Heart left ventricle (tissue), 16 donors: ENCODE data around the gene DES. TPM values are rescaled to one million over a fixed set of nuclear protein-coding genes. Genes with fewer than 3 reads are reported as not detected.

Source experiments
- ATAC-seq, 4 donors: fragments of 200-7000 bp; cut with Tn5 transposase; one replicate each; pipeline ENCODE4 v1.9.1; 2020 to 2022; ENCODE audit warnings: moderate library complexity in 4 of 4, mild to moderate bottlenecking in 3 of 4, moderate number of reproducible peaks in 1 of 4
- DNase-seq, 5 donors: peaks; one replicate each; pipeline ENCODE4 v3.0.0-alpha.2; 2020
- H3K27ac ChIP-seq, 12 donors: fragments of 200-600 bp; sonication (generic) in 4 of 12; one replicate each; pipeline versions ENCODE4 v1.5.0 to v1.8.0; 2016 to 2022; ENCODE audit warnings: mild to moderate bottlenecking in 2 of 12
- H3K27me3 ChIP-seq, 9 donors: fragments of 200-600 bp; sonication (generic) in 2 of 9; one replicate each; pipeline versions ENCODE4 v1.5.1 to v1.8.0; 2016 to 2022; ENCODE audit warnings: mild to moderate bottlenecking in 3 of 9
- H3K36me3 ChIP-seq, 9 donors: fragments of 200-600 bp; sonication (generic) in 2 of 9; one replicate each; pipeline versions ENCODE4 v1.5.0 to v1.8.0; 2018 to 2022; ENCODE audit warnings: mild to moderate bottlenecking in 2 of 9
- H3K4me1 ChIP-seq, 12 donors: fragments of 200-600 bp; sonication (generic) in 4 of 12; one replicate each; pipeline versions ENCODE4 v1.5.0 to v1.8.0; 2016 to 2022; ENCODE audit warnings: mild to moderate bottlenecking in 3 of 12
- H3K4me3 ChIP-seq, 12 donors: fragments of 200-600 bp; sonication (generic) in 4 of 12; one replicate each; pipeline versions ENCODE4 v1.5.0 to v1.8.0; 2017 to 2022; ENCODE audit warnings: mild to moderate bottlenecking in 9 of 12, moderate library complexity in 4 of 12
- H3K9me3 ChIP-seq, 12 donors: fragments of 200-600 bp; sonication (generic) in 4 of 12; one replicate each; pipeline versions ENCODE4 v1.5.0 to v1.8.0; 2016 to 2022; ENCODE audit warnings: mild to moderate bottlenecking in 1 of 12
- CTCF ChIP-seq, 12 donors: fragments of 200-600 bp; sonication (generic) in 4 of 12; IDR thresholded peaks; one replicate each; pipeline versions ENCODE4 v1.5.0 to v1.8.0; 2018 to 2022; ENCODE audit warnings: antibody characterized with exemption in 12 of 12, mild to moderate bottlenecking in 5 of 12
- POLR2A ChIP-seq, 2 donors: fragments of 450-650 bp; IDR thresholded peaks; one replicate each; pipeline ENCODE4 v1.6.1; 2017; ENCODE audit warnings: antibody characterized with exemption in 2 of 2, mild to moderate bottlenecking in 2 of 2, moderate library complexity in 2 of 2
- WGBS, 4 donors: extraction: QIAGEN DNeasy Blood & Tissue Kit in 2 of 4; methylation state at CpG; one replicate each; pipeline versions ENCODE4 v1.1.5 to v1.1.7; 2013 to 2018; 5-methylcytosine and 5-hydroxymethylcytosine counted together
- intact Hi-C, 10 donors: fragments of 100-400 bp; cut with DNase I; formaldehyde crosslinking; loops; one replicate each; pipeline versions ENCODE4 v1.11.1 to v1.14.2; 2022
- polyA plus RNA-seq, 2 donors: library from polyadenylated mRNA; stranded (reverse); fragments of 200-250 nt; gene quantifications; one replicate each; pipeline ENCODE4 v1.2.3, GENCODE V29; 2013
- total RNA-seq, 9 donors: library from RNA; depleted of rRNA in 2 of 9; stranded (reverse); fragments of >200 nt in 2 of 9; fragmentation: NEBNext Ultra II Directional in 3 of 9; extraction: Animal tissue kit (Norgen Biotek cat#: 25700) in 3 of 9; gene quantifications; one replicate each; pipeline versions ENCODE4 v1.1.0 to v1.2.4, GENCODE V29; 2016 to 2023
- donor health status: ischemic (EF 13 %, LVEDD 7.1; RV severe dilation, severe dysfunction).
- donor health status: healthy with polysubstance abuse.
- donor health status: DM: no; HTN: yes; CAD: no.
- donor health status: DM: no; HTN: no; CAD: no.
- donor health status: ischemic (EF 25% LVEDD 6.9; RV normal size, moderate dysfunction).
- donor health status: ischemic (EF 25% LVEDD 5.7; RV mildly dilated, moderate dysfunction).
- donor health status: healthy.
- donor health status: DM: yes; HTN: yes; CAD: no.
- donor health status: ischemic (EF 35%, LVEDD 5.7; RV mildly dilated, moderate dysfunction).
- donor health status: nonischemic (EF 11% LVEDD 7.7; RV severe dilation, severe dysfunction).
- donor health status: DM: yes; HTN: yes; CAD: no.
- donor health status: PGD.
- donor health status: ischemic (EF 29% LVEDD 5.4; RV normal size, mild dysfunction).
- donor health status: nonischemic (EF 23%, LVEDD 6.1; RV moderate dilation, normal function).

Gene DES
- total and polyA plus RNA-seq, 11 donors = 9,618 to 28,674 (median 17,979) TPM

DNA sequence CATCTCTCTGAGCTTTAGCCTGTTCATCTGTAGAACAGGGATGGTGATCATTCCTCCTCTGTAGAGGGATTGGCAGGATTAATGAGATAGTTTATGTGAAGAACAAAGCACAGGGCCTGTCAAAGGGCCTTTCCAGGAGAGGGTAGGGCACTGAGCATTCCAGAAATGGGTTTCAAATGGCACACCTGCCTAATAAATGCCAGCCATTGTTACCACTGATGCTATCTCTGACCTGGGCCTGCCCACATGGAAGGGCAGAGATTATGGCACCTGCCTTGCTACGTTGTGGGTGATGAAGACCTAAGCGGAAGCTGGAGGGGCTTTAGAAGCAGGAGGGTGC, 49.5 kb downstream of the DES start:
- H3K4me3 ChIP-seq = no peak overlapping the region
- H3K27me3 ChIP-seq = no peaks in the 10 kb centered on the region
- no peak for TF ChIP-seq POLR2A (IDR thresholded peaks at IDR 0.05)
- TF ChIP-seq CTCF (IDR thresholded peaks at IDR 0.05) = no peak
- peaks cover 0 to 71% (median 17%) of the 10 kb centered on the region in 12 donors for H3K4me1 ChIP-seq
- H3K27ac ChIP-seq = peak overlapping the region in 6 of 12 donors; percentile 17 to 72 (median 60)
- H3K9me3 ChIP-seq = no peaks in the 10 kb centered on the region
- H3K36me3 ChIP-seq = peaks cover 0 to 28% (median 0%) of the 10 kb centered on the region in 9 donors
- 65 to 70% (median 68%) methylated on average over 2 of the region's 2 CpGs for WGBS, 4 donors
- no peak for DNase-seq
- intact Hi-C loops = no loop called here
- no peak for ATAC-seq

DNA sequence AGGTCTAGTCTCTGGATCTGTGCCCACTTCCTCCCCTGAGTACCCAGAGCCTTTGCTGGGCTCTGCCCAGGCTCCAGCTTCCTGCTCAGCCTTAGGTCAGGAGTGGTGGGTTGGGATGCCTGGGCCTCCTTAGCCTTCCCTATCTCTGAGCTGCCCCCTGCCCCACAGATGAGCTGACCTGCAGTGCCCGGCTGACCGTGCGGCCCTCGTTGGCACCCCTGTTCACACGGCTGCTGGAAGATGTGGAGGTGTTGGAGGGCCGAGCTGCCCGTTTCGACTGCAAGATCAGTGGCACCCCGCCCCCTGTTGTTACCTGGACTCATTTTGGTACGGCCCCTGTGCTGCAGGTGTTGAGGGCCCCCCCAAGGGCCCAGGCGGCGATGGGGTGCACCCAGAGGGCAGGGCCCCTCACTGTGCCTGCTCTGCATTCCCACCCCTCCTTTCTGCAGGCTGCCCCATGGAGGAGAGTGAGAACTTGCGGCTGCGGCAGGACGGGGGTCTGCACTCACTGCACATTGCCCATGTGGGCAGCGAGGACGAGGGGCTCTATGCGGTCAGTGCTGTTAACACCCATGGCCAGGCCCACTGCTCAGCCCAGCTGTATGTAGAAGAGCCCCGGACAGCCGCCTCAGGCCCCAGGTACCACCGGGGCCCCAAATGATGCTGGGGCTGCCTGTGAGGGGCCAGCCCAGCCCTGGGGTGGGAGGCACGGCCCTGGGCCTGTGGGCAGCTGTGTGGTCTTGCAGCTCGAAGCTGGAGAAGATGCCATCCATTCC, 50.4 kb downstream of the DES start:
- peaks cover 0 to 69% (median 17%) of the 10 kb centered on the region in 12 donors for H3K4me1 ChIP-seq

GRCh38 chr2:219469186-219469724, 51.1 kb downstream of the DES start:
- 71 to 79% (median 73%) methylated on average over 15 to 16 of the region's 16 CpGs for WGBS, 4 donors

More for the DNA sequence above, 50.4 kb downstream of the DES start:
- peak in 1 of 4 donors; percentile 0 for ATAC-seq
- Histone ChIP-seq H3K27me3 (no peaks in the 10 kb centered on the region), H3K9me3 (no peaks in the 10 kb centered on the region), H3K4me3 (no peak overlapping the region), H3K27ac (peak overlapping the region in 9 of 12 donors; percentile 17 to 82 (median 59)), H3K36me3 (peaks cover 0 to 30% (median 0%) of the 10 kb centered on the region in 9 donors)
- 82 to 89% (median 87%) methylated on average over 12 to 23 of the region's 23 CpGs for whole genome bisulfite sequencing, 4 donors
- intact Hi-C loops = no loop called here
- TF ChIP-seq POLR2A (IDR thresholded peaks at IDR 0.05) (no peak), CTCF (IDR thresholded peaks at IDR 0.05) (no peak)
- DNase-seq = no peak

More at GRCh38 chr2:219469186-219469724, 51.1 kb downstream of the DES start:
- no peaks in the 10 kb centered on the region for H3K27me3 ChIP-seq
- TF ChIP-seq POLR2A (IDR thresholded peaks at IDR 0.05) (no peak), CTCF (IDR thresholded peaks at IDR 0.05) (no peak)
- peaks cover 0 to 69% (median 16%) of the 10 kb centered on the region in 12 donors for H3K4me1 ChIP-seq
- ATAC-seq (peak in 3 of 4 donors; percentile 51 to 77 (median 66)), DNase-seq (peak in 2 of 5 donors; percentile 59 to 79)
- H3K9me3 ChIP-seq = no peaks in the 10 kb centered on the region
- no peak overlapping the region for H3K4me3 ChIP-seq
- peak overlapping the region in 10 of 12 donors; percentile 17 to 82 (median 59) for H3K27ac ChIP-seq
- intact Hi-C loops = no loop called here
- H3K36me3 ChIP-seq = peaks cover 0 to 34% (median 0%) of the 10 kb centered on the region in 9 donors
